WI38 (cell line): ENCODE data around the gene LRRC26.

Experiments used
- H3K4me3 ChIP-seq: 2 replicates; pipeline ENCODE4 v1.5.1; 2011; ENCODE audit warnings: low read depth, mild to moderate bottlenecking, control low read depth, low read length
- TF ChIP-seq, protein P1 (sequence below): IDR thresholded peaks from 2 replicates; pipeline ENCODE4 v1.5.1; 2012; ENCODE audit warnings: low read depth, mild to moderate bottlenecking, control low read depth, low read length

Gene LRRC26

DNA sequence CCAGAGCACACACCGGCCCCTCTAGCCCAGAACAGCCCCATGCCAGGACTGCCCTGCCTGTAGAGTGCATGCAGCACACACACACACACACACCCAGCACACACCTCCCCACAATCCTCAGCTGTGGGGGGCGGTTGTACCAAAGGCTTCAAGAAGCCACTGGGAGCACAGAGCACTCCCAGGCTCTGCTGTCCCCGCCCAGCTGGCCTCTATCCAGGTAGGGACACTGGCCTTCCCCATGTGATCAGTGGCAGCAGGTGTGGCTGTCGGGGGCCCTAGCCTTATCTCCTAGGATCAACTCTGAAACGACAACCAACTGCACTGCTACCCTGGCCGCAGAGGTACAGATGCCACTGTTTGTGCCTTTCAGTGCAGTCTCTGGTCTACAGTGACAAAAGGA lies 16.5 kb upstream of the LRRC26 start:
- TF ChIP-seq, protein P1, sequence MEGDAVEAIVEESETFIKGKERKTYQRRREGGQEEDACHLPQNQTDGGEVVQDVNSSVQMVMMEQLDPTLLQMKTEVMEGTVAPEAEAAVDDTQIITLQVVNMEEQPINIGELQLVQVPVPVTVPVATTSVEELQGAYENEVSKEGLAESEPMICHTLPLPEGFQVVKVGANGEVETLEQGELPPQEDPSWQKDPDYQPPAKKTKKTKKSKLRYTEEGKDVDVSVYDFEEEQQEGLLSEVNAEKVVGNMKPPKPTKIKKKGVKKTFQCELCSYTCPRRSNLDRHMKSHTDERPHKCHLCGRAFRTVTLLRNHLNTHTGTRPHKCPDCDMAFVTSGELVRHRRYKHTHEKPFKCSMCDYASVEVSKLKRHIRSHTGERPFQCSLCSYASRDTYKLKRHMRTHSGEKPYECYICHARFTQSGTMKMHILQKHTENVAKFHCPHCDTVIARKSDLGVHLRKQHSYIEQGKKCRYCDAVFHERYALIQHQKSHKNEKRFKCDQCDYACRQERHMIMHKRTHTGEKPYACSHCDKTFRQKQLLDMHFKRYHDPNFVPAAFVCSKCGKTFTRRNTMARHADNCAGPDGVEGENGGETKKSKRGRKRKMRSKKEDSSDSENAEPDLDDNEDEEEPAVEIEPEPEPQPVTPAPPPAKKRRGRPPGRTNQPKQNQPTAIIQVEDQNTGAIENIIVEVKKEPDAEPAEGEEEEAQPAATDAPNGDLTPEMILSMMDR = no peak
- no peak overlapping the region for H3K4me3 ChIP-seq

DNA sequence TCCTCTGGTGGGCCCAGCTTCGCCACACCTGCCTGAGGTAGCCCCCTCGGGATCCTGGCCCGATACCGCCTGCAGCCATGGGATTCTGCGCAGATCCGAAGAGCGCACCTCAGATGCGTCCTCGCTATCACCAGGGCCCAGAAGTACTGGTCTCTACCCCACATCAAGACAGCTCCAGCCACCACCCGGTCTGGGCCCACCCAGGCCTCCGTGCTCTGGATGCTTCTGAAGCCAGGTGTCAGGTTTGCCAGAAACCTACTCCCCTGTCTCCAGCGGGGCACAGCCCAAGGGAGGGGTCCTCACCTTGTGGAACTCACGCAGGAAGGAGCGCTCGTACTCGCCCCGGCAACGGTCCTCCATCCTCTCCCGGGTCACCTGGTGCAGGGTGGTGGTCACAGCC lies 16.1 kb upstream of the LRRC26 start:
- H3K4me3 ChIP-seq = no peak overlapping the region
- TF ChIP-seq, protein P1 = no peak

DNA sequence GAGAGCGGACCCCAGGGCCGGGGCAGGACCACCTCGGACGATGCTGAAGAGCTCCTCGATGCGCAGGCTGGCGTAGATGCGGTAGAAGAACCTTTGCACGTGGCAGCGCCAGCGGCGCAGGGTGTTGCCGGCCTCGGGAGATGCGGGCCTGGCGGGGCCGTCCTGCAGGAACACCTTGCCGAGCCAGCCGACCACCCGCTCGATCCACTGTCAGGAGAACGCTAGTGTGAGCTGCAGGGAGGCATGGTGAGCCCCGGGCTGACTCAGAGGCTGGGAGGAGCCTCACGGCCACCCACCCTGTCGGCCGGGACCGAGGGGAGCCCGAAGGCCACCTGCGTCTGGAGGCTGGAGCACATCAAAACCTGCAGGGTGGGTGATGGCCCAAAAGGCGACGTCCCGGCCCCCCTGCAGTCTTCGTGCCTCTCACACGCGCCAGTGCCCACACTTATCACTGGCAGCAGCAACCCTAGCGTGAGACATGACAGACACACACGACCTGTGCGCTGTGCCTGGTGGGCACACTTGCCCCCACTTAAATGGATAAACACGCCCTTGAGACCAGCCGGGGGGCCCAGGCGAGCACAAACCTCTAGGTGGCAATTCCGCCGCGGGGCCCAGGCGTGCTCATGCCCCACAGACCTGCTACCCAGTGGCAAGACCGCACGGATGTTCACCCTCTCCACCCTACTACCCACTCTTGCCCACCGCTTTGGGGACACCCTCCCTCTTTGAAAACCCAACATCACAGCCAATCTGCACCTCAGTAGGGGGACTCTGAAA lies 15.2 kb upstream of the LRRC26 start:
- TF ChIP-seq, protein P1 = no peak
- no peak overlapping the region for H3K4me3 ChIP-seq

DNA sequence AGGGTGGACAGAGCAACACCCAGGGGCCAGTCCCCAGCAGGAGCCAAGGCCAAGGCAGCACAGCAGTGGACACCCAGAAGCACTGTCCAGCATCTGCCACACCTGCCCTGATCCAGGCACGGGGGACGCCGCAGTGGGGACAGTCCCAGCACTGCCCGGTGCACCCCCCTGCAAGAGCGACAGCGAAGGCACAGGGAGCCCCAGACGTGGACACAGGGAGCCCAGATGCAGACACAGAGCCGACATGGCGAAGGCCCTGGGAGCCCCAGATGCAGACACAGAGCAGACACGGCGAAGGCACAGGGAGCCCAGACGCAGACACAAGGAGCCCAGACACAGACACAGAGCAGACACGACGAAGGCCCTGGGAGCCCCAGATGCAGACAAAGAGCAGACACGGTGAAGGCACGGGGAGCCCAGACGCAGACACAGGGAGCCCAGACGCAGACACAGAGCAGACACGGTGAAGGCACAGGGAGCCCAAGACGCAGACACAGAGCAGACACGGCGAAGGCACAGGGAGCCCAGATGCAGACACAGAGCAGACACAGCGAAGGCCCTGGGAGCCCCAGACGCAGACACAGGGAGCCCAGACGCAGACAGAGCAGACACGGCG lies 14.2 kb upstream of the LRRC26 start:
- TF ChIP-seq, protein P1 = no peak
- H3K4me3 ChIP-seq = no peak overlapping the region

DNA sequence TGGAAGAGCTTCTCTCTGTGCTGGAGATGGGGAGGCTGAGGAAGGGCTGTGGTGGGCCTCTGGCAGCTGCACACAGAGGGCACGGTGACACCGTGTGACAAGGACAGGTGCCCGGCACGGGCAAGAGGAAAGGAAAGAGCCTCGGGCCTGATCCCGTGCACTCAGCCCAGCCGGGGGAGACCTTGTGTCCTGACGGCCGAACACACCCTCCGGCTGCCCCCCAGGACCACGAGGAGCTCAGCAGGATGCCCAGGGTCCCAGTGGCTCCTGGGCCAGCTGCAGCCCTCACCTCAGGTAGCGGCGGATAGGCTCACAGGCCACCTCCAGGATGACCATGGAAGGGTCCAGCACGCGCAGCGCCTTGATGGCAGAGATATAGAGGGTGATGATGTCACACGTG lies 13.0 kb upstream of the LRRC26 start:
- TF ChIP-seq, protein P1 = no peak
- no peak overlapping the region for H3K4me3 ChIP-seq

DNA sequence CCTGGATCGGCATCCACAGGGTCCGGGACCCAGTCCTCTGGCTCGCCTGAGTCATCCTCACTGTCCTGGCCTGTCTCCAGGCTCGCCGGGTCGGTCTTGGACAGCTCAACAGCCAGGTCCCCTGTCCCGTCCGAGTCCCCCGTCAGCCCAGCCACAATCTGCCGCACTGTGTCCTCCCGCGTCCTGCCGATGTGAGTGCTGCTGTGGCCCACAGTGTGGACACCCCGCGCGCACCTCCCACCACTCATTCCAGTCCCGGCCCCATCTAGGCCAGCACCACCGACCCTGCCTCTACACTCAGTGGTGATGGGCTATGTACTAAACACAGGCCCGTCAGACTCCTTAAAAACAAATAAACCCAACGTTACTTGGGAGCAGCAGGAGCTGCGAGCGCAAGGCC lies 11.8 kb upstream of the LRRC26 start:
- TF ChIP-seq, protein P1 = no peak

DNA sequence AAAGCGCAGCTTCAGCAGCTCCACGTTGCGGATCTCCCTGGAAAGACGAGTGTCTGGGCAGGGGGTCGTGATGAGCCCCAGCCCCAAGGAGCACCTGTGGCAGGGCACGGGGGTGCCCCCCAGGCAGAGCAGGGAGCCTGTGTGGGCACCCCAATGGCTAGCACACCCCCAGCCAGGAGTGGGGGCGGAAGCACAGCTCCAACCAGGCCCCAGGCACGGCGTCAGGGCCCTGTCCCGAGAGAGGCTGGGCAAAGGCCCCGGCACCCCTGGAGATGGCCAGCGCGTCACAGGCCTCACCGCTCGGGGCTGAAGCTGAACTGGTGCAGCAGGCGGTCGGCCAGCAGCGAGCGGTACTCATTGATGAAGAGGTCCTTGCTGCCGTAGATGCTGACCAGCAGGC lies 10.6 kb upstream of the LRRC26 start:
- no peak overlapping the region for H3K4me3 ChIP-seq
- TF ChIP-seq, protein P1 = no peak

More for the DNA sequence above, 11.8 kb upstream of the LRRC26 start:
- H3K4me3 ChIP-seq = no peak overlapping the region
